Fibroblast of lung (primary cell): Measurements from ENCODE around the gene ARFIP1.
A peak's percentile ranks its signal among the peaks of the same experiment; 100 is the strongest.

Experiments used
- EZH2 ChIP-seq: IDR thresholded peaks from 2 replicates; pipeline ENCODE4 v1.5.1; 2012; ENCODE audit warnings: low read length, control low read depth, mild to moderate bottlenecking; ENCODE audit errors: missing control alignments
- TF ChIP-seq, protein P1 (sequence below), 2 donors: IDR thresholded peaks in 1 of 2; conservative IDR thresholded peaks in 1 of 2; 1 replicate in 1 of 2; 2 replicates in 1 of 2; pipeline ENCODE4 v1.5.1; 2011 to 2012; ENCODE audit warnings: low read length in 2 of 2, control low read depth in 1 of 2, inconsistent platforms in 1 of 2, low read depth in 1 of 2, mild to moderate bottlenecking in 1 of 2

DNA sequence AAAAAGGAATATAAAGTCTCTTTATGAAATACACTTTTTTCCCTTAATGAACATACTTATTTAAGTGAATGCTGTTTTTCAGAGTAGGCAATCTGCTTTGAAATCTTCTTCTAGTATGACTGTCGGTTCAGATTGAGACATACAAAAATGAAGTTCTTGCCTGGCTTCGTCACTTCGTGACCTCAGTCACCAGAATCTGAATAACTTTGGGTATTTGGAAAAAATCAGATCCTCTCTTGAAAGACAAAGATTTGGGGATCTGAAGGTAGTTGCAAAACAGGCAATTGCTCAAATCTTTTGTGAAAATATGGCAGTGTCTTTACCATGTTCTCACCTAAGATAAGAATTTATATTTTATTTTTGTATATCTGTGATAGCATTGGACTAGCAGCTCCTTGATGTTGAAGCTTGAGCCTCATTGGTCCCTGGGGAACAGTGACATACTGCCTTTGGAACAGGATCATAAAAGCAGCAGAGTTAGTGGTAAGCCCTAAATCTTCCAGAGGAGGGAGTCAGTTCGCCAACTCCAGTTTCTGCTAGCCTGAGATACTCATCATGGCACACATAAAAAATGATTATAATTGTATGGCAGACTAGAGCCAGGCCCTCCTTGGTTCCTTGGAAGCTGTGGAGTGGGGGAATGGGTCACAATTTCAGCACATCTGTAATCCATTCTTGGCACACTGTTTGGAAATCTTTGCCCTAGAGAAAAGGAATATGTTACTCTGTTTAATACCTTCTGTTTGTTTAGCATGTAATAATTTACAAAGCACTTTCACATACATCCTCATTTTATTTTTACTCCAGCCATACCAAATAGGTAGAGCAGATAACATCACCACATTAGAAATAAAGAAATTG is 5.0 kb downstream of the ARFIP1 start:
- TF ChIP-seq, protein P1, sequence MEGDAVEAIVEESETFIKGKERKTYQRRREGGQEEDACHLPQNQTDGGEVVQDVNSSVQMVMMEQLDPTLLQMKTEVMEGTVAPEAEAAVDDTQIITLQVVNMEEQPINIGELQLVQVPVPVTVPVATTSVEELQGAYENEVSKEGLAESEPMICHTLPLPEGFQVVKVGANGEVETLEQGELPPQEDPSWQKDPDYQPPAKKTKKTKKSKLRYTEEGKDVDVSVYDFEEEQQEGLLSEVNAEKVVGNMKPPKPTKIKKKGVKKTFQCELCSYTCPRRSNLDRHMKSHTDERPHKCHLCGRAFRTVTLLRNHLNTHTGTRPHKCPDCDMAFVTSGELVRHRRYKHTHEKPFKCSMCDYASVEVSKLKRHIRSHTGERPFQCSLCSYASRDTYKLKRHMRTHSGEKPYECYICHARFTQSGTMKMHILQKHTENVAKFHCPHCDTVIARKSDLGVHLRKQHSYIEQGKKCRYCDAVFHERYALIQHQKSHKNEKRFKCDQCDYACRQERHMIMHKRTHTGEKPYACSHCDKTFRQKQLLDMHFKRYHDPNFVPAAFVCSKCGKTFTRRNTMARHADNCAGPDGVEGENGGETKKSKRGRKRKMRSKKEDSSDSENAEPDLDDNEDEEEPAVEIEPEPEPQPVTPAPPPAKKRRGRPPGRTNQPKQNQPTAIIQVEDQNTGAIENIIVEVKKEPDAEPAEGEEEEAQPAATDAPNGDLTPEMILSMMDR (conservative IDR thresholded peaks at IDR 0.05 in 1 of 2, IDR thresholded peaks at IDR 0.05 in 1 of 2; ENCODE audit: low read depth in 1 of 2, low read length in 2 of 2): peak in 1 of 2 donors; percentile 35
- TF ChIP-seq EZH2: no peak
